NCI-H2171 treated with DMSO at 0.1 percent for 48 hours (cell line): ENCODE data around the gene E2F4.

Source experiments
- DNase-seq: peaks from one replicate; lab custom pipeline; 2025; lab: John Stamatoyannopoulos, UW

E2F4 gene

DNA sequence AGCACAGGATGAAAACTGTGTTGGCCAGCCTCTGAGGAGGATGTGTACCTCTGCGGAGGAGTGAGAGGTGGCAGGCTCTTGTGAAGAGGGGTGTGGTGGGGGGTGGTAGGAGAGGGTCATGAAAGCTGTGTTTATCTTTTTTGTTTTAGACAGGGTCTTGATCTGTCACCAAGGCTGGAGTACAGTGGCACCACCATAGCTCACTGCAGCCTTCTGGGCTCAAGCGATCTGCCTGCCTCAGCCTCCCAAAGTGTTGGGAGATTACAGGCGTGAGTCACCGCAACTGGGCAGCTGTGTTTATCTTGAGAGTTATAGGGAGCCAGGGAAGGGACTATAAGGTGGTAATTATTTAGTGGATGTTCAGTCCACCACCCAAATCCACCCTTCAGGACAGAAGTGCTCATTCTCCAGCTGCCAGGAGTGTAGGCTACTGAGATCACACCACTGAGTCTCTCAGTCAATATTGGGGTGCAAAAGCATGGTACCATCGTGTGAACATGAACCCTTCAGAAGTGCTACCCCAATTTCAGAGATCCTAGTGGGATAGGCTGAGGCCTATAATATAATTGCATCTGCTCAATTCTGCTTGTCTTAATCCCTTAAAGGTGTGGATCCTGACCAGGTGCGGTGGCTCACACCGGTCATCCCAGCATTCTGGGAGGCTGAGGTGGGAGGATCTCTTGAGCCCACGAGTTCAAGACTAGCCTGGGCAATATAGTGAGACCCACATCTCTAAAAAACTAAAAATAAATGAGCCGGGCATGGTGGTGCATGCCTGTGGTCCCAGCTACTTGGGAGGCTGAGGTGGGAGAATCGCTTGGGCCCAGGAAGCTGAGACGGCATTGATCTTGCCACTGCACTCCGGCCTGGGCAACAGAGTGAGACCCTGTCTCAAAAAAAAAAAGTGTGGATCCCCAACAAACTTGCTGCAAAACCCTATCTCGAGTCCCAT is 1.2 kb upstream of the E2F4 start:
- no peak for DNase-seq

DNA sequence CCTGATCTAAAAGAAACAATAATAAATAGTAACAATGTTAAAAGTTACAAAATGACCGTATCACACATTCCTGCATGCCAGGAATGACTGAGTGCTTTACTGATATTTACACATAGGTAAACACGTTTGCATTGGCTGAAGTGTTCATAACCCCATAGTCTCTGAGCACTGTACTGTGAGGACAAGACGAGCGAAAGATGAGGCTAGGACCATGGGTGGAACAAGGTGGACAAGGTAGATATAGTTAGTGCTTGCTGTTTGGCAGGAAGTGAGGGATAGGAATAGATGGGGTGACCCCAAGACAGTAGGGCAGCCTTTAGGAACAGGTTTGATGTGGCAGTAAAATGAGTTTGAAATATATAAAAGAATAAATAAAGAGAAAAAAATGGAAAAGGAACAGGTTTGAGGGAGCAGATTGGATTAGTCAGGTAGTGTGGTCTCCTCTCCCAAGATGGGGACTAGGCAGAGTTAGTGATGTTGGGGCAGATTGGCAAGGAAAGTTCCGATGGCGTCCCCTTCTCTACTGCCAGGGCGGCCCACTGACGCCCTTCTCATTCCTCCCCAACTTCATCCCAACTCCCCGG is 452 bp upstream of the E2F4 start:
- no peak for DNase-seq

DNA sequence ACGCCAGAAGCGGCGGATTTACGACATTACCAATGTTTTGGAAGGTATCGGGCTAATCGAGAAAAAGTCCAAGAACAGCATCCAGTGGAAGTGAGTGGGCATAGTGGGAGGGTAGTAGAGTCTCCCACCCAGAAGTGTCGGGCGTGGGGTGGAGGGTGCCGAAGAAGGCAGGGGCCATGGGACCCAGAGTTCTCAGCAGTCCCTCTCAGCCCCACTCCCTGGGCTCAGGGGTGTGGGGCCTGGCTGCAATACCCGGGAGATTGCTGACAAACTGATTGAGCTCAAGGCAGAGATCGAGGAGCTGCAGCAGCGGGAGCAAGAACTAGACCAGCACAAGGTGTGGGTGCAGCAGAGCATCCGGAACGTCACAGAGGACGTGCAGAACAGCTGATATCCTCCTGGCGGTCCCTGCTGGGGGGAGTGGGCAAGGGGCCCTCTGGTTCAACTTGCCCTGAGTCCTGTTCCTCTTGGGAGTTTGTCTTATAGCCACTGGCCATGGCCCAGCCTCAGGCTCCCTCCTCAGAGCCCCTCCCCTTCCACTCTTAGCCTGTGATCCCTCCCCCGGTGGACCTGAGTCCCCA is 916 bp downstream of the E2F4 start:
- DNase-seq, result no peak

DNA sequence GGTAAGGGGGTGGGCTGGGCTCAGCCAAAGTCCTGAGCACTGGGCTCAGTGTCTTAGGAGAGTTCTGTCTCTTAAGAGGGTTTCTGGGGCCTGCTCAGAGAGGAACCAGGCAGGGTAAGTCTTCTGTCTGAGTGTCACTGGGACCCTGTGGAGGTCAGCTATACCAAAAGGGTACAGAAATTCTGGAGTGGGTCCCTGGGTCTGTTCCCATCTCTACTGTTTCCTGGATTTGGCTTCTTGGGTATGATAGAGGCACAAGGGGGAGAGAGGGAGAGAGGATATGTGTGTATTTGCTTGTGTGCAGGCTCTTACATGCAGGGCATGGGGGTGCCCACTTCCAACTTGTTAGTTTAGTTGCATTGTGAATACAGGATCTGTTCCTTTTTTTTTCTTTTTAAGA is 1.6 kb downstream of the E2F4 start:
- no peak for DNase-seq

DNA sequence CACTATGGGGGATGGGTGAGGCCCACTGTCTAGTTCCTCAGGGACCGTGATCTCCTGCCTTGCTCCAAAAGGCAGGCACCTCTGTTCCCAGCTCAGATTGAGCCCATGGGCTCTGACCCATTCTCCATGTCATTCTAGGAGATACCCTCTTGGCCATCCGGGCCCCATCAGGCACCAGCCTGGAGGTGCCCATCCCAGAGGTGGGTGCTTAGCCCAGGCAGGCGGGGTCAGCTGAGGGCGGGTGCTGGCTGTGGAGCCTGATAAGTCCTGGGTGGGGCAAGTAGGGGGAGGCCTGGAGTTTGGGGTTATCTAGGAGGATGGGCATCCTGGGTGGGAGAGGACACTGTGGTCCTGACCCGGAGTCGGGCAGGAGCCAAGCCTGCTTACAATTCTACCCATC is 2.3 kb downstream of the E2F4 start:
- DNase-seq, result no peak

DNA sequence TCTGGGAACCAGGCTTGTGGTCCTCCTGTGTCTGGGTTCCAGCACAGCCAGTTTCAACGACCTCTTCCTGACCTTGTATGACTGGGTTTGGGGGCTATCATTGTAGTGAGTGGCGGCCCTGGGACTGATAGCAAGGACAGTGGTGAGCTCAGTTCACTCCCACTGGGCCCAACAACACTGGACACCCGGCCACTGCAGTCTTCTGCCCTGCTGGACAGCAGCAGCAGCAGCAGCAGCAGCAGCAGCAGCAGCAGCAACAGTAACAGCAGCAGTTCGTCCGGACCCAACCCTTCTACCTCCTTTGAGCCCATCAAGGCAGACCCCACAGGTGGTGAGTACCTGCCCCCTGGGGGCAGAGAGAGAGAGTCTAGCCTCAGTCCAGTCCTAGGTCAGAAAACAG is 3.7 kb downstream of the E2F4 start:
- no peak for DNase-seq

DNA sequence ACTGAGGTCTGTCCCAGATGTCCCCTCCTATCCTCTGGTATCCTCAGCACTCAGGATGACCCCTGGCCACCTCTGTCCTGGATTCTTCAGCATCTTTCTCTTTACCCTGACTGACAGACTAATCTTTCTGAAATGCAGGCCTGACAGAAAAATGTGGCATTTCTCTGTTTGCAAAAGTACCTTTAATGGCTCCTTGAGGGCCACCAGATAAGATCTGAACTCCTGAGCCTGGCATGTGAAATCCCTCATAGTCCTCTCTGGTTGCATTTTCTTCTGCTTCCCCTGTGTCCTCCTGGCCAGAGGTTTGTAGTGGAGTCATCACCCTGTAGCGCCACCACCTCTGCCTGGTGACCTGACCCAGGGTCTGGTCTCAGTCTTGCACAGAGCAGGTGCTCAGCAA is 4.9 kb downstream of the E2F4 start:
- DNase-seq, result no peak

DNA sequence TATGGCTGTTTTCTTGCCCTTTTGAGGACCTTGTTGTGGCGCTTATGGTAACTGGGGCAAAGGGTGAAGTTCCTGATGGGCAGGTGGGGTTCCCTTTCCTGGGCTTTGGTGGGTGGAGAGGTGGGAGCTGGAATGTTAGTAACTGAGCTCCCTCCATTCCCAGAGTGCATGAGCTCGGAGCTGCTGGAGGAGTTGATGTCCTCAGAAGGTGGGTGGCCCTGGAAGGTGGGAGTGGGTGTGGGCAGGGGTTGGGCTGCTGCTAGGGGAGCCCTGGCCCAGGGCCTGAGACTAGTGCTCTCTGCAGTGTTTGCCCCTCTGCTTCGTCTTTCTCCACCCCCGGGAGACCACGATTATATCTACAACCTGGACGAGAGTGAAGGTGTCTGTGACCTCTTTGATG is 5.7 kb downstream of the E2F4 start:
- no peak for DNase-seq

DNA sequence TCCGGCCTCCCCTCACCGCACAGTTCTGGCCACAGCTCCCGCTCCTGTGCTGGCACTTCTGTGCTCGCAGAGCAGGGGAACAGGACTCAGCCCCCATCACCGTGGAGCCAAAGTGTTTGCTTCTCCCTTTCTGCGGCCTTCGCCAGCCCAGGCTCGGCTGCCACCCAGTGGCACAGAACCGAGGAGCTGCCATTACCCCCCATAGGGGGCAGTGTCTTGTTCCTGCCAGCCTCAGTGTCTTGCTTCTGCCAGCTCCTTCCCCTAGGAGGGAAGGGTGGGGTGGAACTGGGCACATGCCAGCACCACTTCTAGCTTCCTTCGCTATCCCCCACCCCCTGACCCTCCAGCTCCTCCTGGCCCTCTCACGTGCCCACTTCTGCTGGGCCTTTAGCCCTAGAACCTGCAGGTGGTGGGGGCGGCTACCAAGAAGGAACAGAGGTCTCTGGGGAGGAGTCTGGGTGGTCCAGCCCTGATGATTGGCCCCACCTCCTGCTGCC is 6.3 kb downstream of the E2F4 start:
- peak; percentile 75 for DNase-seq

DNA sequence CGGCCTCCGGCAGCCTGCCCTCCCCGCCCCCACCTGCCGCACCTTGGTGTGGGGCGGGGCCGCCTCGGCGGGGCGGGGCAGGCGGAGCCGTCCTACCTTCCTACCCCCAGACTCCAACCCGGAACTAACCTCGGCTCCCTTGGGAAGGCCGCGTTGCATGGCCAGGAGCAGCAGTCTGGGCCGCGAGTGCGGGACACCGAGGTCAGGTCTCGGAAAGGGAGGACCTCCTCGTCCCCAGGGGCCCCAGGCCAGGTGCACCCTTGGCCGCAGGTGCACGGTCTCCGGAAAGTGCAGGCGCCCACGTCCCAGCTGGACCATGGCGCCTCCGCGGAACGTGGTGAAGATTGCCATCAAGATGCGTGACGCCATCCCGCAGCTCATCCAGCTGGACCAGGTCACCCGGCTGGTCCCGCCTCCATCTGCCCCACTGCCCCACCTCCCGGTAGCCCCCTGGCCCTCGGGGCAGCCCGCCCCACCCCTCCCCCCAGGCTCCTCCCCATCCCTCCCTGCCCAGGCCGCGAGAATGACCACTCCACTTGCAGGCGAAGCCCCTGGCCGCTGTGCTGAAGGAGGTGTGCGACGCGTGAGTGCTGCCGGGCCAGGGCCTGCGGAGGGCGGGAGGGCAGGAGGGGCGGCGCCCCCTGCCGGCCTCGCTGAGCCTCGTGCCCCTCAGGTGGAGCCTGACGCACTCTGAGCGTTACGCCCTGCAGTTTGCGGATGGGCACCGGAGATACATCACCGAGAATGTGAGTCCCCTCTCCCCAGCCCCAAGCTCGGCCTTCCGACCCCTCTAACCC is 7.3 kb downstream of the E2F4 start, which contains the start of gene ELMO3:
Gene ELMO3, plus strand, starts transcription at position 121 of the 797 bp plus-strand sequence. Its CDS starts 196 bp downstream, at position 317.
- DNase-seq, result peak; percentile 70

DNA sequence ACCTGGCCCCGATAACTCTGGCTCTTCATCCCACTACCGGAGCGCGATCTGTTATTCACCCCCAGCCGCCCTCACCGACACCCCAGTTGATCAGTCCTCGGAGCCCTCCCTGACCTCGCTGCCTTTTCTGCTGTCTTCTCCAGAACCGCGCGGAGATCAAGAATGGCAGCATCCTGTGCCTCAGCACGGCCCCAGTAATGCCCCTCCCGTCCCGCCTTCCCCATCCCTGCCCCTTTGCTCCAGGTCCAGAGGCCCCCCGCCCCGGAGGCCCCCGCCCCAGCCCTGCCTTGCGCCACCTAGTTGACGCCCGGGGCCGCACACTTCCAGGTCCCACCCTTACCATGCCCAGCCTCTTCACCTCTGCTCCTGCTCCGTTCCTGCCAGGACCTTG is 7.8 kb downstream of the E2F4 start:
- peak; percentile 54 for DNase-seq

DNA sequence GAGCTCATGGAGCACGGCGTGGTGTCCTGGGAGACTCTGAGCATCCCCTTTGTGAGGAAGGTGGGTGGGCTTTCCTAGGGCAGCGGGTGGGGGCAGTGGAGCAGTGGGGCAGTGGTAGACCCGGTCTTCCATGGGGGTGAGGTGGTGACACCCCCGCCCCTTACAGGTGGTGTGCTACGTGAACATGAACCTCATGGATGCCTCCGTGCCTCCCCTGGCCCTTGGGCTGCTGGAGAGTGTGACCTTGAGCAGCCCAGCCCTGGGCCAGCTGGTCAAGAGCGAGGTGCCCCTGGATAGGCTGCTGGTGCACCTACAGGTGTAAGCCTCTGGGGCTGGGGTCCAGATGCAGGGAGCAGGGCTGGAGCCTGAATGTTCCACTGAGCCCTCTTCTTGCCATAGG is 8.5 kb downstream of the E2F4 start:
- DNase-seq, result no peak

DNA sequence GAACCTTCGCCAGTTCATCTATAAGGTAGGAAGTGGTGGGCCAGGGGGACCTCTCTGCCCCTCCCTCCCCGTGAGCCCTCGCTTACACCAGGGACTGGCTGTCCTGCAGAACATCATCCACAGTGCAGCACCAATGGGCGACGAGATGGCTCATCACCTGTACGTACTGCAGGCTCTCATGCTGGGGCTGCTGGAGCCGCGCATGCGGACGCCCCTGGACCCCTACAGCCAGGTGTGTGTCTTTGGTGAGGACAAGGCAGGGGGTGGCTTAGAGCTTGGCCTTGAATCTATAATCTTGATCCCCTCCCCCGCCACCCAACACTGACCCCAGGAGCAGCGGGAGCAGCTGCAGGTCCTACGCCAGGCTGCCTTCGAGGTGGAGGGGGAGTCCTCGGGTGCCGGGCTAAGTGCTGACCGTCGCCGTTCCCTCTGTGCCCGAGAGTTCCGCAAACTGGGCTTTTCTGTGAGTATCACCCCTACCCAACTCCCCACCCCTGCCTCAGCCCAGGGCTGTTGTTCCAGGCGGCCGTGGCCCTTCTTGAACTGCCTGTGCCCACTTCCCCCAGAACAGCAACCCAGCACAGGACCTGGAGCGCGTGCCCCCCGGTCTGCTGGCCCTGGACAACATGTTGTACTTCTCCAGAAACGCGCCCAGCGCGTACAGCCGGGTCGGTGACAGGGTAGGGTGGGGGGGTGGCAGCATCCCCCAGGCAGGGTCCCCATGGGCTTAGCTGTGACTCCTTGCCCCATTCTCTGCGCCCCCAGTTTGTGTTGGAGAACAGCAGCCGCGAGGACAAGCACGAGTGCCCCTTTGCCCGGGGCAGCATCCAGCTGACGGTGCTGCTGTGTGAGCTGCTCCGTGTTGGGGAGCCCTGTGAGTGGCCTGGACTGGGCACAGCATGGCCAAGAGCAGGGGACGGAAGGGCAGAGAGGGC is 9.7 kb downstream of the E2F4 start:
- DNase-seq, result no peak

DNA sequence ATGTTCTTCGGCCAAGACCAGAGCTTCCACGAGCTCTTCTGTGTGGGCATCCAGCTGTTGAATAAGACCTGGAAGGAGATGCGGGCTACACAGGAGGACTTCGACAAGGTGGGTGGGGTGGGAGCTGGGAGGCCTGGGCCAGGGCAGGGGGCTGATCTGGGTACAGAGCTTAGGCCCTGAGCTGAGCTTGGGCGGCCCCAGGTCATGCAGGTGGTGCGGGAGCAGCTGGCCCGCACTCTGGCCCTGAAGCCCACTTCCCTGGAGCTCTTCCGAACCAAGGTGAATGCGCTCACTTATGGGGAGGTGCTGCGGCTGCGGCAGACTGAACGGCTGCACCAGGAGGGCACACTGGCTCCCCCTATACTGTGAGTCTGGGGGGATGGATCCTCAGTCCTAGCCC is 10.5 kb downstream of the E2F4 start:
- no peak for DNase-seq

DNA sequence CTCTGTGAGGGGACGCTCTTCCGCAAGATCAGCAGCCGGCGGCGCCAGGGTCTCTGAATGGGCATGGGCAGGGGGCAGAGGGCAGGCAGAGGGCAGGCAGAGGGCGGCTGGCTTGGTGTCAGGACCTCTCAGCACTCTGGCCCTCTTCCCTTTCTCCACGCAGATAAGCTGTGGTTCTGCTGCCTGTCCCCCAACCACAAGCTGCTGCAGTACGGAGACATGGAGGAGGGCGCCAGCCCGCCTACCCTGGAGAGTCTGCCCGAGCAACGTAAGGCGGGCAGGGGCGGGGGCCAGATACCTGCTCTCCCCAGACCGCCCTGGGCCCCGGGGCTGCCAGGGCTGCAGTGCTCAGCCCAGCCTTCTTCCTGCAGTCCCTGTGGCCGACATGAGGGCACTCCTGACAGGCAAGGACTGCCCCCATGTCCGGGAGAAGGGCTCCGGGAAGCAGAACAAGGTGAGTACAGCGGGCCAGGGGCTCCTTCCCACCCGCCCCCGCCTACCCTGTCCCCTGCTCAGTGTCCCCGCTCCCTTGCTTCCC is 11.1 kb downstream of the E2F4 start:
- no peak for DNase-seq

DNA sequence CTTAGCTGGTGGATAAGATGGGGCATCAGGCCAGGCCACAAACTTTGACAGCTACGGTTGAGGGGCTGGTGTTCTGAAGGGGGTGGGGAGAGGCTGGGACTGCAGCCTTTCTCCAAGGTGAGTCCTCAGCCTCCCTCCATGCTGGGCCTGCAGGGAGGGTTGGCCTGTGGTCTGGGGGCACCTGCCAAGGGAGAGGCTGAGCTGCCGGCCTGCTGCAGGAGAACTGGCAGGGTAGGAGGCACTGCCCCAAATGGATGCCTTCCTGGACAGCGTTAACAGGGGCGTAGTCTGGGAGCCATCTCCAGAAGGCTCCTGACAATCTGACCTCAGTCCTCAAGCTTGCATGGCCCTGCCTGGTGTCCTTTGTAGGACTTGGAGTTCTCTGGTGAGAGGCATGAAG is 12.1 kb downstream of the E2F4 start:
- DNase-seq, result no peak

DNA sequence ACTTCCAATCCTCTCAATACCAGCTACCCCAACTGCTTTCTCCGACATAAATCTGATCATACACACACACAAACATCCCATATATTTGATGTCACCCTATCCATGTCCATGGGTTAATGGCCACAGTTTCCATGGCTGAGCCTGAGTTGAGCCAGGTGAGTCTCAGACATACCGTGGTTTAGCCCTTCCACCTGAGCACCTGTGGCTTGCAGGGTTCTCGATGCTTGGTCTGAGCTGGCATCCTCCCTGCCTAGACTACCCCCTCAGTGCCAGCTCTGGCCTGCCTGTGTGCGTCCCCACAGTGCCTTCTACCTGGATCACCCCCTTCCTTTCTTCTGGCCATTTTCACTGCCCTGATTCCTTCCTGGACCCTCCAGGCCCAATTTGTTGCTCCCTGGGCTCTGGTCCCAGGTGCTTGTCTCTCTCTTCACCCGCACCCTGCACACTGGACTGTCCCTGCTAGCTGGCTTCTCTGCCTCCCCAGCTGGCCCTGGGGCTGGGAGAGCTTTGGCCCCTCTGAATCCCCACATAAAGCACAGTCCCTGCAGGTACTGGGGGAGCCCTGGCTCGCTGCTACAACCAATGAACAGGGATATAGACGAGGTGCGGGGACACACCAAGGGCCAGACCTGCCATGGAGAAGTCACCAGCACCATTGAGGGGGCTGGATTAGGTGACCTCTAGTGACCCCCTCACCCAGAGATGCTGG is 14.3 kb downstream of the E2F4 start:
- no peak for DNase-seq

DNA sequence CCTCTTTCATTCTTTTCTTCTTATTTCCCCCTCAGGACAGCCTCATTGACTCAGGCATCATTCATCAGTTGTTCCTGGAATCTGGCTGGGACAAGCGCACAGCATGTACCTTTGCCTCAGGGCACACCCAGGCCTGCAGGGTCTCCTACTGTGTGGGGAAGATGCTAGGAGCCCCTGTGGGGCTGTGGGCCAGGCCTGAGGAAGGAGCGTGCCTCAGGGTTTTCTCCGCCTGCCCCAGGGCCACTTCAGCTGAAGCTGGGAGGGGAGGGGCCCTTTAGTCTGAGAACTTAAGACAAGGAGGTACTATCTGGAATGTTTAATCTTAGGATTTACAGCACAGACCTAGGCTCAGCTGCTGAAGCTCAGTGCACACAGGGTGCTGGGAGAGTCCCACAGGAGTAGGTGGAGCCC is 14.9 kb downstream of the E2F4 start:
- no peak for DNase-seq

DNA sequence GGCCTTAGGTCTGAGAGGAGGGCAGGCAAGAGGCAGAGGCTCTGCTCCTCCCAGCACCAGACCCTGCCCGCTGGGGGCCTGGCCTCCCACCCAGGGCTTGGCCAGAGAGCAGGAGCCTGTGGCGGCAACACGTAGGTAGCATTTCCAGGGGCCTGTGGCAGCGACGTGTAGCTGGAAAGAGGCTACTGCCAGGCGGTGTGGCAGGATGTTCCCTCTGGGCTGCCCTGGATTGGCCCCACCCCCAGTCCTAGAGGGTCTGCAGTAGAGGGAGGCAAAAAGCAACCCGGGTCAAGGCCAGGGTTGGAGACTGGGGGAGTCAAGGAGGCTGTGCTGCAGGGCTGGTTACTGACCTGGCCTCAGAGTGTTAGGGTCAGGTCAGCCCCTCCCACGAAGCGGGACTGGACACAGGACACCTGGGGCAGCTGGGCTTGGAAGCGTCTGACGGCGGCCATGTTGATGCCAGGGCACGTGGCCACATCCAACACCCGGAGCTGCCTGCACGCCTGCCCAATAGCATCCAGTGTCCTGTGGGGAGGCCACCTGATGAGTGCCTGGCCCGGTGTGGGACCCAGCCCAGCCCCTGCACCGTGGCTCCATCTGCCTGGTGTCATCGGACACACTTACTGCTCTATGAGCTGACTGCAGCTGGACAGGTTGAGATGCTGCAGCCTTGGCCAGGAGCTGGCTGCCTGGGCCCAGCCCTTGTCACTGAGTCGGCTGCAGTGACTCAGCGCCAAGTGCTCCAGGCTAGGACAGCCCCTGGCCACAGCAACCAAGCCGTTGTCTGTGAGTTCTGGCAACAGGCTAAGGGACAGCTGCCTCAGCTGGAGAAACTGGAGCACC is 15.5 kb downstream of the E2F4 start:
- no peak for DNase-seq
